Activated T-helper 2 cell treated with anti-CD3 and anti-CD28 coated beads, Interferon-gamma antibody, Interleukin-2, Interleukin-4, amounts not matched to agents 10 μg/mL and 5 μg/mL and 100 μg/mL, durations not matched to agents 14 hours and 24 hours and 36 hours (primary cell): ENCODE data around the gene AKAP11. TPM values are rescaled to one million over a fixed set of nuclear protein-coding genes. Genes with fewer than 3 reads are reported as not detected.
A peak's percentile ranks its signal among the peaks of the same experiment; 100 is the strongest.
"Not testable (repeated sequence)": the region's sequence is repeated elsewhere in the genome, so short reads cannot be mapped to it uniquely, and the experiment has no call there.

Source experiments
- DNase-seq: peaks from one replicate; pipeline ENCODE4 v3.0.0; 2021; ENCODE audit warnings: low spot score
- H3K27ac Mint-ChIP-seq: one replicate; pipeline ENCODE4 v1.8.0; 2021; ENCODE audit warnings: mixed read lengths
- H3K27me3 Mint-ChIP-seq: one replicate; pipeline ENCODE4 v1.8.0; 2021; ENCODE audit warnings: low read depth, mixed read lengths
- H3K36me3 Mint-ChIP-seq: one replicate; pipeline ENCODE4 v1.8.0; 2021; ENCODE audit warnings: low read depth, mixed read lengths
- H3K4me1 Mint-ChIP-seq: one replicate; pipeline ENCODE4 v1.8.0; 2021; ENCODE audit warnings: low read depth, mixed read lengths
- H3K4me3 Mint-ChIP-seq: one replicate; pipeline ENCODE4 v1.8.0; 2021; ENCODE audit warnings: low read depth, mild to moderate bottlenecking, moderate library complexity, mixed read lengths
- H3K9me3 Mint-ChIP-seq: one replicate; pipeline ENCODE4 v1.8.0; 2021; ENCODE audit warnings: mixed read lengths
- intact Hi-C: fragments of 100-400 bp; cut with micrococcal nuclease; formaldehyde crosslinking; loops from one replicate; pipeline ENCODE4 v1.15.1; 2023
- total RNA-seq: library from RNA; stranded (reverse); gene quantifications from 2 replicates; pipeline ENCODE4 v1.2.3, GENCODE V29; 2022

The AKAP11 gene
- total RNA-seq, result 34.9 and 35.0 TPM in 2 replicates

GRCh38 chr13:42272115-42272803, at the start of gene AKAP11:
Gene AKAP11, plus strand, starts transcription at chr13:42272152. Its CDS starts 14,197 bp downstream, at chr13:42286349.
- peak; percentile 50 for DNase-seq
- H3K4me3 Mint-ChIP-seq, result peak within 1 kb of the TSS; percentile 96
- H3K27ac Mint-ChIP-seq, result peak within 1 kb of the TSS; percentile 97
- peaks cover 8% of the 10 kb centered on the region for H3K9me3 Mint-ChIP-seq
- peaks cover 48% of the 10 kb centered on the region for H3K4me1 Mint-ChIP-seq
- H3K27me3 Mint-ChIP-seq, result no peaks in the 10 kb centered on the region
- peaks cover 29% of the 10 kb centered on the region for H3K36me3 Mint-ChIP-seq
- intact Hi-C loops, result loop anchor here (5.0 to 10.0 kb wide), 3 partner anchors 225 to 815 kb away; partner anchors contain the start of genes DGKH and RGCC

- Mint-ChIP-seq H3K4me1 (peaks cover 1% of the 10 kb centered on the region), H3K9me3 (no peaks in the 10 kb centered on the region), H3K4me3 (no peak overlapping the region), H3K36me3 (peaks cover 40% of the 10 kb centered on the region), H3K27me3 (no peaks in the 10 kb centered on the region), H3K27ac (no peak overlapping the region)
- DNase-seq, result no peak
- intact Hi-C loops, result no loop called here
Measured at GRCh38 chr13:42223681-42224080, 48.3 kb upstream of the AKAP11 start.

- Mint-ChIP-seq H3K4me1 (peaks cover 1% of the 10 kb centered on the region), H3K27ac (no peak overlapping the region), H3K4me3 (no peak overlapping the region), H3K36me3 (peaks cover 44% of the 10 kb centered on the region), H3K27me3 (no peaks in the 10 kb centered on the region), H3K9me3 (no peaks in the 10 kb centered on the region)
- DNase-seq, result no peak
- intact Hi-C loops, result no loop called here
Measured at GRCh38 chr13:42225051-42225450, 46.9 kb upstream of the AKAP11 start.

- H3K9me3 Mint-ChIP-seq, H3K4me3 Mint-ChIP-seq, H3K27me3 Mint-ChIP-seq, H3K27ac Mint-ChIP-seq, intact Hi-C loops, DNase-seq, H3K4me1 Mint-ChIP-seq: not testable (repeated sequence)
- peaks cover 44% of the 10 kb centered on the region for H3K36me3 Mint-ChIP-seq
Measured at GRCh38 chr13:42226759-42227158, 45.2 kb upstream of the AKAP11 start.

- H3K27me3 Mint-ChIP-seq, result no peaks in the 10 kb centered on the region
- H3K4me3 Mint-ChIP-seq, result no peak overlapping the region
- DNase-seq, result no peak
- H3K4me1 Mint-ChIP-seq, result peaks cover 1% of the 10 kb centered on the region
- intact Hi-C loops, result no loop called here
- H3K27ac Mint-ChIP-seq, result no peak overlapping the region
- H3K9me3 Mint-ChIP-seq, result no peaks in the 10 kb centered on the region
- peaks cover 42% of the 10 kb centered on the region for H3K36me3 Mint-ChIP-seq
Measured at GRCh38 chr13:42228527-42228926, 43.4 kb upstream of the AKAP11 start.

- intact Hi-C loops, result no loop called here
- Mint-ChIP-seq H3K27ac (no peak overlapping the region), H3K36me3 (peaks cover 36% of the 10 kb centered on the region), H3K4me1 (peaks cover 1% of the 10 kb centered on the region), H3K9me3 (no peaks in the 10 kb centered on the region), H3K4me3 (no peak overlapping the region), H3K27me3 (no peaks in the 10 kb centered on the region)
- DNase-seq, result no peak
Measured at GRCh38 chr13:42229287-42229686, 42.7 kb upstream of the AKAP11 start.

- H3K27ac Mint-ChIP-seq, result no peak overlapping the region
- intact Hi-C loops, result no loop called here
- no peaks in the 10 kb centered on the region for H3K27me3 Mint-ChIP-seq
- no peak overlapping the region for H3K4me3 Mint-ChIP-seq
- peaks cover 15% of the 10 kb centered on the region for H3K36me3 Mint-ChIP-seq
- H3K4me1 Mint-ChIP-seq, result peaks cover 1% of the 10 kb centered on the region
- DNase-seq, result no peak
- no peaks in the 10 kb centered on the region for H3K9me3 Mint-ChIP-seq
Measured at GRCh38 chr13:42232671-42233070, 39.3 kb upstream of the AKAP11 start.

- no peaks in the 10 kb centered on the region for H3K9me3 Mint-ChIP-seq
- no peaks in the 10 kb centered on the region for H3K4me1 Mint-ChIP-seq
- H3K27me3 Mint-ChIP-seq, result no peaks in the 10 kb centered on the region
- intact Hi-C loops, result no loop called here
- DNase-seq, result no peak
- H3K36me3 Mint-ChIP-seq, result peaks cover 12% of the 10 kb centered on the region
- no peak overlapping the region for H3K27ac Mint-ChIP-seq
- no peak overlapping the region for H3K4me3 Mint-ChIP-seq
Measured at GRCh38 chr13:42233726-42234125, 38.2 kb upstream of the AKAP11 start.

- intact Hi-C loops, result no loop called here
Measured at GRCh38 chr13:42239161-42239560, 32.8 kb upstream of the AKAP11 start.

GRCh38 chr13:42239644-42240043, 32.3 kb upstream of the AKAP11 start:
- intact Hi-C loops, result no loop called here
- Mint-ChIP-seq H3K4me1 (no peaks in the 10 kb centered on the region), H3K27me3 (no peaks in the 10 kb centered on the region), H3K27ac (no peak overlapping the region), H3K4me3 (no peak overlapping the region), H3K9me3 (no peaks in the 10 kb centered on the region), H3K36me3 (peaks cover 9% of the 10 kb centered on the region)
- DNase-seq, result no peak

More at GRCh38 chr13:42239161-42239560, 32.8 kb upstream of the AKAP11 start:
- H3K4me3 Mint-ChIP-seq, result no peak overlapping the region
- no peaks in the 10 kb centered on the region for H3K27me3 Mint-ChIP-seq
- H3K36me3 Mint-ChIP-seq, result peaks cover 9% of the 10 kb centered on the region
- no peak overlapping the region for H3K27ac Mint-ChIP-seq
- H3K4me1 Mint-ChIP-seq, result no peaks in the 10 kb centered on the region
- H3K9me3 Mint-ChIP-seq, result no peaks in the 10 kb centered on the region
- DNase-seq, result no peak

GRCh38 chr13:42246541-42246940, 25.4 kb upstream of the AKAP11 start:
- no peak for DNase-seq
- no peaks in the 10 kb centered on the region for H3K27me3 Mint-ChIP-seq
- no peak overlapping the region for H3K4me3 Mint-ChIP-seq
- intact Hi-C loops, result no loop called here
- H3K36me3 Mint-ChIP-seq, result no peaks in the 10 kb centered on the region
- no peaks in the 10 kb centered on the region for H3K9me3 Mint-ChIP-seq
- H3K4me1 Mint-ChIP-seq, result peaks cover 6% of the 10 kb centered on the region
- H3K27ac Mint-ChIP-seq, result no peak overlapping the region

GRCh38 chr13:42247883-42248282, 24.1 kb upstream of the AKAP11 start:
- peaks cover 5% of the 10 kb centered on the region for H3K27me3 Mint-ChIP-seq
- intact Hi-C loops, result no loop called here

GRCh38 chr13:42255886-42256285, 16.1 kb upstream of the AKAP11 start:
- intact Hi-C loops, result no loop called here
- Mint-ChIP-seq H3K36me3 (no peaks in the 10 kb centered on the region), H3K27ac (no peak overlapping the region), H3K4me1 (peaks cover 10% of the 10 kb centered on the region), H3K27me3 (peaks cover 5% of the 10 kb centered on the region), H3K4me3 (no peak overlapping the region), H3K9me3 (peaks cover 7% of the 10 kb centered on the region)
- DNase-seq, result no peak

More at GRCh38 chr13:42247883-42248282, 24.1 kb upstream of the AKAP11 start:
- Mint-ChIP-seq H3K4me3 (no peak overlapping the region), H3K36me3 (no peaks in the 10 kb centered on the region), H3K4me1 (peaks cover 6% of the 10 kb centered on the region), H3K27ac (peak overlapping the region; percentile 21), H3K9me3 (no peaks in the 10 kb centered on the region)
- DNase-seq, result no peak
